Liver (tissue), 9 donors: Measurements from ENCODE around the gene BAHD1. TPM values are rescaled to one million over a fixed set of nuclear protein-coding genes. Genes with fewer than 3 reads are reported as not detected.

Experiments used
- DNase-seq: peaks from one replicate; pipeline ENCODE4 v3.0.0-alpha.2; 2017; ENCODE audit warnings: low spot score
- H3K27ac ChIP-seq, 2 donors: one replicate each; pipeline ENCODE4 v1.7.0; 2013; ENCODE audit warnings: inconsistent platforms in 2 of 2, low read length in 2 of 2, control low read depth in 1 of 2, low read depth in 1 of 2, mild to moderate bottlenecking in 1 of 2
- H3K27me3 ChIP-seq, 4 donors: one replicate each; pipeline versions ENCODE4 v1.6.1 to v1.7.0; 2013; ENCODE audit warnings: low read length in 3 of 4, inconsistent platforms in 1 of 4, mild to moderate bottlenecking in 1 of 4, moderate library complexity in 1 of 4; ENCODE audit not compliant: control insufficient read depth in 4 of 4, insufficient read depth in 4 of 4
- H3K36me3 ChIP-seq, 4 donors: one replicate each; pipeline versions ENCODE4 v1.6.1 to v1.7.0; 2013; ENCODE audit warnings: low read length in 3 of 4, mild to moderate bottlenecking in 3 of 4, low read depth in 1 of 4, moderate library complexity in 1 of 4; ENCODE audit not compliant: control insufficient read depth in 4 of 4, insufficient read depth in 3 of 4
- H3K4me1 ChIP-seq, 4 donors: one replicate each; pipeline versions ENCODE4 v1.6.1 to v1.7.0; 2013; ENCODE audit warnings: low read length in 3 of 4, mild to moderate bottlenecking in 3 of 4, moderate library complexity in 1 of 4; ENCODE audit not compliant: control insufficient read depth in 4 of 4, insufficient read depth in 4 of 4
- H3K4me3 ChIP-seq, 3 donors: one replicate each; pipeline versions ENCODE4 v1.6.1 to v1.7.0; 2013; ENCODE audit warnings: low read length in 3 of 3, control low read depth in 1 of 3, low read depth in 1 of 3, mild to moderate bottlenecking in 1 of 3
- H3K9ac ChIP-seq, 2 donors: one replicate each; pipeline ENCODE4 v1.7.0; 2013; ENCODE audit warnings: low read length in 2 of 2, mild to moderate bottlenecking in 2 of 2, moderate library complexity in 2 of 2, control low read depth in 1 of 2, low read depth in 1 of 2
- H3K9me3 ChIP-seq, 4 donors: one replicate each; pipeline versions ENCODE4 v1.6.1 to v1.7.0; 2013; ENCODE audit warnings: low read length in 3 of 4; ENCODE audit not compliant: control insufficient read depth in 4 of 4
- FOXA2 ChIP-seq: IDR thresholded peaks from 2 replicates; pipeline ENCODE4 v1.6.1; 2016; ENCODE audit warnings: antibody characterized with exemption
- GABPA ChIP-seq, 2 donors: IDR thresholded peaks in 1 of 2; conservative IDR thresholded peaks in 1 of 2; 2 replicates each; pipeline ENCODE4 v1.6.1; 2016; ENCODE audit warnings: antibody characterized with exemption in 2 of 2, mild to moderate bottlenecking in 1 of 2, moderate library complexity in 1 of 2
- HNF4A ChIP-seq, 2 donors: conservative IDR thresholded peaks; 2 replicates each; pipeline ENCODE4 v1.6.1; 2016; ENCODE audit warnings: antibody characterized with exemption in 2 of 2, mild to moderate bottlenecking in 2 of 2
- HNF4G ChIP-seq: IDR thresholded peaks from 2 replicates; pipeline ENCODE4 v1.6.1; 2016; ENCODE audit warnings: antibody characterized with exemption
- JUND ChIP-seq, 2 donors: IDR thresholded peaks; 2 replicates each; pipeline ENCODE4 v1.6.1; 2016; ENCODE audit warnings: antibody characterized with exemption in 2 of 2
- NR2F2 ChIP-seq: IDR thresholded peaks from 2 replicates; pipeline ENCODE4 v1.6.1; 2016; ENCODE audit warnings: antibody characterized with exemption
- RAD21 ChIP-seq, 2 donors: IDR thresholded peaks; 2 replicates each; pipeline ENCODE4 v1.6.1; 2016; ENCODE audit warnings: antibody characterized with exemption in 2 of 2, mild to moderate bottlenecking in 2 of 2
- RXRA ChIP-seq, 2 donors: IDR thresholded peaks; 2 replicates each; pipeline ENCODE4 v1.6.1; 2017 to 2018; ENCODE audit warnings: antibody characterized with exemption in 2 of 2, mild to moderate bottlenecking in 1 of 2
- SP1 ChIP-seq: IDR thresholded peaks from 2 replicates; pipeline ENCODE4 v1.6.1; 2018; ENCODE audit warnings: antibody characterized with exemption, mild to moderate bottlenecking
- YY1 ChIP-seq: IDR thresholded peaks from 2 replicates; pipeline ENCODE4 v1.6.1; 2016; ENCODE audit warnings: antibody characterized with exemption, mild to moderate bottlenecking
- WGBS: extraction: QIAGEN DNeasy Blood & Tissue Kit; methylation state at CpG from one replicate; pipeline ENCODE4 v1.1.7; 2013; 5-methylcytosine and 5-hydroxymethylcytosine counted together
- polyA plus RNA-seq, 2 donors: library from polyadenylated mRNA; stranded (reverse) in 1 of 2; unstranded in 1 of 2; fragments of 200-250 nt in 1 of 2; fragments of >200 nt in 1 of 2; fragmentation: Nextera tagmentation in 1 of 2; extraction: Ambion mirVana in 1 of 2; gene quantifications; one replicate each; pipeline versions ENCODE4 v1.2.1 to v1.2.3, GENCODE V29; 2013 to 2015
- total RNA-seq, 2 donors: library from RNA; depleted of rRNA; stranded (reverse); fragments of >200 nt; gene quantifications; one replicate each; pipeline ENCODE4 v1.2.3, GENCODE V29; 2014
- TF ChIP-seq, protein P1 (sequence below): IDR thresholded peaks from 2 replicates; pipeline ENCODE4 v1.6.1; 2016; ENCODE audit warnings: antibody characterized with exemption
- TF ChIP-seq, protein P2 (sequence below): IDR thresholded peaks from 2 replicates; pipeline ENCODE4 v1.6.1; 2016; ENCODE audit warnings: antibody characterized with exemption, mild to moderate bottlenecking
- TF ChIP-seq, protein P3 (sequence below): fragments of 150-350 bp; IDR thresholded peaks from 2 replicates; pipeline ENCODE4 v1.5.1; 2017; ENCODE audit warnings: improper control_type of control experiment, low read depth, low read length; ENCODE audit not compliant: missing input control
- donor health status: healthy.
- donor health status: healthy.
- donor health status: healthy.
- donor health status: healthy.
- donor health status: healthy.

The BAHD1 gene
- total and polyA plus RNA-seq, 4 donors: 1.8 to 8.7 (median 6.6) TPM

DNA sequence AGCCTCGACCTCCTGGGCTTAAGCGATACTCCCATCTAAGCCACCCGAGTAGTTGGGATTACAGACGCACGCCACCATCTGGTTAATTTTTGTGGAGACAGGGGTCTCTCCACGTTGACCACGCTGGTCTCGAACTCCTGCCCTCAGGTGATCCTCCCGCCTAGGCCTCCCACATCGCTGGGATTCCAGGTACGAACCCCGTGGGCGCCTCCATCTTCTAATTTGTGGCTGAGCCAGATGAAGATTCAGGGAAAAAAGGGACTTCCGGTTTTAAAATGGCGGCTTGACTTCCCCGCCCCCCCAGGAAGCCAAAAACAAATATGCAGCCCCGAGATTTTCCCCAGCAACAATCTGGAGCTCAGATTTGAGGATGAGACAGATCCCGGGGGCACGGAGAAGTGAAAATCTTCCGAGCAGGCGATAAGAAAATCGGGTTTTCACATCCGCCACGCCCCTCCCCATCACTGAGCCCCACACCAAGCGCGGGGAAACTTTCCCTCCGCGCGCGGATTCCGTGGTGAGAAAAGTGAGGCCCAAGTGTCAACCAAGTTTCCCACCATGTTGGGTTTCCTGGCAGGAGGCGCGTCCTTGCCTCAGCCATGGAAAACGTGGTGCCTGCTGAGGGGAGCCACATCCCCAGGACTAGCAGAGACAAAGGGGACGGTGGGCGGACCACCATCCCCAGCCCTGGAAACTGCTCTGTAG lies 45.5 kb downstream of the BAHD1 start:
- H3K9me3 ChIP-seq: no peaks in the 10 kb centered on the region
- no peak overlapping the region for H3K9ac ChIP-seq
- 80% methylated on average over 36 of the region's 36 CpGs for WGBS
- H3K36me3 ChIP-seq: no peaks in the 10 kb centered on the region
- H3K27ac ChIP-seq: no peak overlapping the region
- H3K4me3 ChIP-seq: no peak overlapping the region
- H3K4me1 ChIP-seq: no peaks in the 10 kb centered on the region
- no peaks in the 10 kb centered on the region for H3K27me3 ChIP-seq
- no peak for DNase-seq
- TF ChIP-seq, protein P1, sequence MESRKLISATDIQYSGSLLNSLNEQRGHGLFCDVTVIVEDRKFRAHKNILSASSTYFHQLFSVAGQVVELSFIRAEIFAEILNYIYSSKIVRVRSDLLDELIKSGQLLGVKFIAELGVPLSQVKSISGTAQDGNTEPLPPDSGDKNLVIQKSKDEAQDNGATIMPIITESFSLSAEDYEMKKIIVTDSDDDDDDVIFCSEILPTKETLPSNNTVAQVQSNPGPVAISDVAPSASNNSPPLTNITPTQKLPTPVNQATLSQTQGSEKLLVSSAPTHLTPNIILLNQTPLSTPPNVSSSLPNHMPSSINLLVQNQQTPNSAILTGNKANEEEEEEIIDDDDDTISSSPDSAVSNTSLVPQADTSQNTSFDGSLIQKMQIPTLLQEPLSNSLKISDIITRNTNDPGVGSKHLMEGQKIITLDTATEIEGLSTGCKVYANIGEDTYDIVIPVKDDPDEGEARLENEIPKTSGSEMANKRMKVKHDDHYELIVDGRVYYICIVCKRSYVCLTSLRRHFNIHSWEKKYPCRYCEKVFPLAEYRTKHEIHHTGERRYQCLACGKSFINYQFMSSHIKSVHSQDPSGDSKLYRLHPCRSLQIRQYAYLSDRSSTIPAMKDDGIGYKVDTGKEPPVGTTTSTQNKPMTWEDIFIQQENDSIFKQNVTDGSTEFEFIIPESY: no peak
- TF ChIP-seq, protein P2, sequence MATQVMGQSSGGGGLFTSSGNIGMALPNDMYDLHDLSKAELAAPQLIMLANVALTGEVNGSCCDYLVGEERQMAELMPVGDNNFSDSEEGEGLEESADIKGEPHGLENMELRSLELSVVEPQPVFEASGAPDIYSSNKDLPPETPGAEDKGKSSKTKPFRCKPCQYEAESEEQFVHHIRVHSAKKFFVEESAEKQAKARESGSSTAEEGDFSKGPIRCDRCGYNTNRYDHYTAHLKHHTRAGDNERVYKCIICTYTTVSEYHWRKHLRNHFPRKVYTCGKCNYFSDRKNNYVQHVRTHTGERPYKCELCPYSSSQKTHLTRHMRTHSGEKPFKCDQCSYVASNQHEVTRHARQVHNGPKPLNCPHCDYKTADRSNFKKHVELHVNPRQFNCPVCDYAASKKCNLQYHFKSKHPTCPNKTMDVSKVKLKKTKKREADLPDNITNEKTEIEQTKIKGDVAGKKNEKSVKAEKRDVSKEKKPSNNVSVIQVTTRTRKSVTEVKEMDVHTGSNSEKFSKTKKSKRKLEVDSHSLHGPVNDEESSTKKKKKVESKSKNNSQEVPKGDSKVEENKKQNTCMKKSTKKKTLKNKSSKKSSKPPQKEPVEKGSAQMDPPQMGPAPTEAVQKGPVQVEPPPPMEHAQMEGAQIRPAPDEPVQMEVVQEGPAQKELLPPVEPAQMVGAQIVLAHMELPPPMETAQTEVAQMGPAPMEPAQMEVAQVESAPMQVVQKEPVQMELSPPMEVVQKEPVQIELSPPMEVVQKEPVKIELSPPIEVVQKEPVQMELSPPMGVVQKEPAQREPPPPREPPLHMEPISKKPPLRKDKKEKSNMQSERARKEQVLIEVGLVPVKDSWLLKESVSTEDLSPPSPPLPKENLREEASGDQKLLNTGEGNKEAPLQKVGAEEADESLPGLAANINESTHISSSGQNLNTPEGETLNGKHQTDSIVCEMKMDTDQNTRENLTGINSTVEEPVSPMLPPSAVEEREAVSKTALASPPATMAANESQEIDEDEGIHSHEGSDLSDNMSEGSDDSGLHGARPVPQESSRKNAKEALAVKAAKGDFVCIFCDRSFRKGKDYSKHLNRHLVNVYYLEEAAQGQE: no peak
- TF ChIP-seq NR2F2: no peak
- TF ChIP-seq, protein P3, sequence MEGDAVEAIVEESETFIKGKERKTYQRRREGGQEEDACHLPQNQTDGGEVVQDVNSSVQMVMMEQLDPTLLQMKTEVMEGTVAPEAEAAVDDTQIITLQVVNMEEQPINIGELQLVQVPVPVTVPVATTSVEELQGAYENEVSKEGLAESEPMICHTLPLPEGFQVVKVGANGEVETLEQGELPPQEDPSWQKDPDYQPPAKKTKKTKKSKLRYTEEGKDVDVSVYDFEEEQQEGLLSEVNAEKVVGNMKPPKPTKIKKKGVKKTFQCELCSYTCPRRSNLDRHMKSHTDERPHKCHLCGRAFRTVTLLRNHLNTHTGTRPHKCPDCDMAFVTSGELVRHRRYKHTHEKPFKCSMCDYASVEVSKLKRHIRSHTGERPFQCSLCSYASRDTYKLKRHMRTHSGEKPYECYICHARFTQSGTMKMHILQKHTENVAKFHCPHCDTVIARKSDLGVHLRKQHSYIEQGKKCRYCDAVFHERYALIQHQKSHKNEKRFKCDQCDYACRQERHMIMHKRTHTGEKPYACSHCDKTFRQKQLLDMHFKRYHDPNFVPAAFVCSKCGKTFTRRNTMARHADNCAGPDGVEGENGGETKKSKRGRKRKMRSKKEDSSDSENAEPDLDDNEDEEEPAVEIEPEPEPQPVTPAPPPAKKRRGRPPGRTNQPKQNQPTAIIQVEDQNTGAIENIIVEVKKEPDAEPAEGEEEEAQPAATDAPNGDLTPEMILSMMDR: no peak
- no peak for TF ChIP-seq RXRA (IDR thresholded peaks at IDR 0.05)
- TF ChIP-seq FOXA2: no peak
- no peak for TF ChIP-seq RAD21 (IDR thresholded peaks at IDR 0.05)
- no peak for TF ChIP-seq JUND (IDR thresholded peaks at IDR 0.05)
- no peak for TF ChIP-seq YY1
- no peak for TF ChIP-seq GABPA (IDR thresholded peaks at IDR 0.05 in 1 of 2, conservative IDR thresholded peaks at IDR 0.05 in 1 of 2)
- no peak for TF ChIP-seq SP1

DNA sequence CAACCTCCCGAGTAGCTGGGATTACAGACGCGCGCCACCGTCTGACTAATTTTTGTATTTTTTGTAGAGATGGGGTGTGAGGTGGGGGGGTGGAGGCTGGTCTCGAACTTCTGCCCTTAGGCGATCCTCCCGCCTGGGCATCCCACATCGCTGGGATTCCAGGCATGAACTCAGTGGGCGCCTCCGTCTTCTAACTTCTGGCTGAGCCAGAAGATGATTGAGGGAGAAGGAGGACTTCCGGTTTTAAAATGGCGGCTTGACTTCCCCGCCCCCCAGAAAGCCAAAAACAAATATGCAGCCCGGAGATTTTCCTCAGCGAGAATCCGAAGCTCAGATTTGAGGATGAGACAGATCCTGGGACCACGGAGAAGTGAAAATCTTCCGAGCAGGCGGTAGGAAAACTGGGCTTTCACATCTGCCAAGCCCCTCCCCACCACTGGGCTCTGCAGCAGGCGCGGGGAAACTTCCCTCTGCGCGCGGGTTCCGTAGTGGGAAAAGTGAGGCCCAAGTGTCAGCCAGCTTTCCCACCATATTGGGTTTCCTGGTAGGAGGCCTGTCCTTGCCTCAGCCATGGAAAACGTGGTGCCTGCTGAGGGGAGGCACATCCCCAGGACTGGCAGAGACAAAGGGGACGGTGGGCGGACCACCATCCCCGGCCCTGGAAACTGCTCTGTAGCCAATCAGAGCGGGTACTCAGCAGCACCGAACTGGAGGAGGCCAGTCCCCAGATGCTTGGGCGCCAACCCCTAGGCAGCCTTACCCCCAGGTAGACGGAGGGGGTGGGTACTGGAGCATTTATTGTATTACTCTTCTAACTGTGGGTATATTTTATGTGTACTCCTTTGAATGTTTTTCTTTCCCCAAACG lies 47.3 kb downstream of the BAHD1 start:
- H3K36me3 ChIP-seq: no peaks in the 10 kb centered on the region
- 91% methylated on average over 35 of the region's 35 CpGs for WGBS
- no peaks in the 10 kb centered on the region for H3K4me1 ChIP-seq
- TF ChIP-seq YY1 (no peak), HNF4G (no peak), HNF4A (conservative IDR thresholded peaks at IDR 0.05) (no peak), NR2F2 (no peak), JUND (IDR thresholded peaks at IDR 0.05) (no peak)
- TF ChIP-seq, protein P3: no peak
- no peaks in the 10 kb centered on the region for H3K9me3 ChIP-seq
- no peak overlapping the region for H3K27ac ChIP-seq
- H3K27me3 ChIP-seq: no peaks in the 10 kb centered on the region
- DNase-seq: no peak
- H3K4me3 ChIP-seq: no peak overlapping the region
- H3K9ac ChIP-seq: no peak overlapping the region
